Tibial nerve (tissue), 3 donors: Measurements from ENCODE around the gene KIAA0232.

ENCODE experiments used
- CTCF ChIP-seq, 5 experiments: fragments of 200-600 bp in 3 of 5; fragments of 450-650 bp in 2 of 5; sonication (generic) in 3 of 5; IDR thresholded peaks; one replicate each; pipeline ENCODE4 v1.5.1; 2016 to 2019; ENCODE audit warnings: antibody characterized with exemption in 5 of 5, mild to moderate bottlenecking in 3 of 5, moderate library complexity in 2 of 5
- POLR2A ChIP-seq, 2 donors: fragments of 450-650 bp; IDR thresholded peaks; one replicate each; pipeline ENCODE4 v1.6.1; 2017; ENCODE audit warnings: antibody characterized with exemption in 2 of 2, mild to moderate bottlenecking in 2 of 2, moderate library complexity in 2 of 2

- TF ChIP-seq CTCF (IDR thresholded peaks at IDR 0.05) (no peak), POLR2A (IDR thresholded peaks at IDR 0.05) (no peak)
Measured at GRCh38 chr4:6804082-6804752, 21.7 kb downstream of the KIAA0232 start.
